ENCODE data around the gene GIGYF1. TPM values are rescaled to one million over a fixed set of nuclear protein-coding genes. Genes with fewer than 3 reads are reported as not detected.

Gene GIGYF1
- total and polyA plus RNA-seq, 2 of the 8 experiments (the other 6 are each of a cell fraction or from before 2014, with no cell fraction given): 24.1 to 99.3 TPM

- no peak overlapping the region for H4K5ac ChIP-seq (ENCODE audit: insufficient read length, low read depth, low read length)
- no peak overlapping the region for H2BK5ac ChIP-seq (ENCODE audit: low read depth, low read length)
- H2BK15ac ChIP-seq (ENCODE audit: low read length): no peak overlapping the region
- FAIRE-seq: no peak
- no peak overlapping the region for H2BK12ac ChIP-seq (ENCODE audit: low read depth, low read length)
- no peaks in the 10 kb centered on the region; the same call in 1 of the 2 replicates for H3K23me2 ChIP-seq (ENCODE audit: low read depth, low read length)
- WGBS, 2 experiments (ENCODE audit: extremely low coverage in 1 of 2, insufficient coverage in 1 of 2, insufficient read length in 1 of 2, insufficient replicate concordance in 2 of 2, low coverage in 1 of 2, low lambda C conversion rate in 2 of 2, missing lambda C conversion rate in 1 of 2): 93% methylated on average over 14 of the region's 16 CpGs; no CpG with 5 or more reads in 1 of the 2 experiments
- no peak for DNase-seq (ENCODE audit: low read depth in 1 of 2, low spot score in 2 of 2)
- no peaks in the 10 kb centered on the region for H3K9me3 ChIP-seq (ENCODE audit: insufficient read depth in 2 of 2, low read depth in 1 of 2, low read length in 1 of 2)
- peaks cover 0 to 7% (median 2%) of the 10 kb centered on the region in 4 experiments; a peak in 6 of 7 replicates for H3K4me1 ChIP-seq (replicated peaks in 1 of 4; ENCODE audit: control insufficient read depth in 3 of 4, insufficient read depth in 4 of 4, low read length in 3 of 4)
- H3K36me3 ChIP-seq (ENCODE audit: control insufficient read depth in 2 of 4, insufficient read depth in 4 of 4, low read length in 3 of 4): peaks cover 45 to 97% (median 73%) of the 10 kb centered on the region in 4 experiments
- H3K56ac ChIP-seq (replicated peaks; ENCODE audit: insufficient read length, low read depth, low read length): no peak overlapping the region
- no peak overlapping the region for H3K14ac ChIP-seq (ENCODE audit: insufficient read length)
- no peak overlapping the region for H3K4me2 ChIP-seq (ENCODE audit: insufficient read depth in 1 of 2, low read depth in 2 of 2, low read length in 2 of 2)
- H3K9ac ChIP-seq (replicated peaks in 1 of 4; ENCODE audit: extremely low read depth in 1 of 4, low read depth in 3 of 4, low read length in 3 of 4): peak overlapping the region in 1 of 4 experiments; percentile 0; a peak in 2 of 7 replicates
- POLR2A ChIA-PET (ENCODE audit: partially characterized antibody): interaction anchor here (0.7 to 14.3 kb wide), 11 partner anchors 6 to 119 kb away, joined by 3 to 257 read pairs (median 4); partner anchors contain the start of genes GNB2 and MOSPD3
- H3K4me3 ChIP-seq (ENCODE audit: extremely low read depth in 1 of 4, insufficient read depth in 2 of 4, low read depth in 3 of 4, low read length in 4 of 4): no peak overlapping the region
- H3K79me1 ChIP-seq (ENCODE audit: low read depth, low read length): peaks cover 8% of the 10 kb centered on the region; the same call in 1 of the 2 replicates
- H3K4ac ChIP-seq (replicated peaks; ENCODE audit: insufficient read length, low read depth, low read length): no peak overlapping the region
- no peak overlapping the region for H2AFZ ChIP-seq (ENCODE audit: low read length)
- H4K91ac ChIP-seq (replicated peaks; ENCODE audit: insufficient read length, low read length): no peak overlapping the region
- no peak overlapping the region for H2BK120ac ChIP-seq (replicated peaks; ENCODE audit: low read depth, low read length)
- no peak overlapping the region for H2BK20ac ChIP-seq (ENCODE audit: low read length)
- CTCF ChIA-PET (ENCODE audit: partially characterized antibody): interaction anchor here (0.9 to 20.7 kb wide), 10 partner anchors 8 to 187 kb away, joined by 3 to 254 read pairs (median 3); partner anchors contain the start of genes GIGYF1 and POP7
- H3K23ac ChIP-seq (ENCODE audit: insufficient read length): no peak overlapping the region
- no peaks in the 10 kb centered on the region for H3K27me3 ChIP-seq (replicated peaks in 1 of 4; ENCODE audit: control insufficient read depth in 3 of 4, extremely low read depth in 1 of 4, insufficient read depth in 3 of 4, low read length in 3 of 4)
- H4K8ac ChIP-seq (ENCODE audit: extremely low read depth, insufficient read depth, low read length): no peak overlapping the region; the same call in 1 of the 2 replicates
- no peak overlapping the region for H2AK5ac ChIP-seq (ENCODE audit: low read depth, low read length)
- H3K18ac ChIP-seq (ENCODE audit: extremely low read depth, low read length): no peak overlapping the region
- peaks cover 14 to 50% of the 10 kb centered on the region in 2 experiments for H4K20me1 ChIP-seq (replicated peaks in 1 of 2; ENCODE audit: control insufficient read depth in 1 of 2, insufficient read depth in 2 of 2, low read length in 2 of 2)
- no peak overlapping the region for H3K27ac ChIP-seq (ENCODE audit: low read depth, low read length)
- H3K79me2 ChIP-seq (ENCODE audit: control insufficient read depth in 1 of 2, insufficient read depth in 2 of 2, low read length in 2 of 2): peaks cover 1 to 23% of the 10 kb centered on the region in 2 experiments; a peak in 3 of 4 replicates
- TF ChIP-seq KDM5A (IDR thresholded peaks at IDR 0.05; ENCODE audit: low read length) (no peak), RFX5 (IDR thresholded peaks at IDR 0.05; ENCODE audit: borderline replicate concordance, low read depth, low read length) (no peak), EZH2 (IDR thresholded peaks at IDR 0.05; ENCODE audit: low read depth, low read length, severe bottlenecking) (no peak), TEAD4 (IDR thresholded peaks at IDR 0.05; ENCODE audit: low read depth, low read length) (no peak), KDM1A (IDR thresholded peaks at IDR 0.05; ENCODE audit: borderline replicate concordance, low read length) (no peak), SUZ12 (IDR thresholded peaks at IDR 0.05; ENCODE audit: low read length) (no peak), TBP (IDR thresholded peaks at IDR 0.05; ENCODE audit: low read depth, low read length) (no peak)
Measured at GRCh38 chr7:100684534-100685042, 9.5 kb downstream of the GIGYF1 start.

Measured in H1 (cell line).